PC-9 (cell line): ENCODE data around the gene LDLRAD3. TPM values are rescaled to one million over a fixed set of nuclear protein-coding genes. Genes with fewer than 3 reads are reported as not detected.

Experiments used
- BruUV-seq: library from RNA; stranded (reverse); fragments of 400-500 nt; replicated peaks from 2 replicates; lab custom pipeline; 2021; lab: Mats Ljungman, UMichigan
- CTCF ChIA-PET: fragments of 300-600 bp; sonication (Branson Sonifier 250); formaldehyde crosslinking; loops from one replicate; lab custom pipeline; 2022; ENCODE audit warnings: antibody characterized with exemption; lab: Charles Lee
- POLR2A ChIA-PET: fragments of 300-600 bp; sonication (Branson Sonifier 250); formaldehyde crosslinking; loops from one replicate; lab custom pipeline; 2022; ENCODE audit warnings: antibody characterized with exemption; ENCODE audit not compliant: unreplicated experiment; lab: Charles Lee
- DNase-seq, 2 experiments: peaks; one replicate each; pipeline versions ENCODE4 v3.0.0 to v3.0.0-alpha.2; 2015 to 2022; ENCODE audit warnings: mixed read lengths in 1 of 2
- H2AFZ ChIP-seq: fragments of 200-600 bp; sonication (generic); 2 replicates; pipeline ENCODE4 v1.8.1; 2017; ENCODE audit warnings: antibody characterized with exemption
- H3F3A ChIP-seq: fragments of 200-600 bp; sonication (generic); 2 replicates; pipeline ENCODE4 v1.8.1; 2017; ENCODE audit warnings: antibody characterized with exemption, mild to moderate bottlenecking, low read depth; ENCODE audit not compliant: insufficient read depth
- H3K27ac ChIP-seq: fragments of 200-600 bp; sonication (generic); 2 replicates; pipeline ENCODE4 v1.6.1; 2016; ENCODE audit warnings: mixed run types
- H3K27me3 ChIP-seq: fragments of 200-600 bp; sonication (generic); 2 replicates; pipeline ENCODE4 v1.6.1; 2016; ENCODE audit warnings: low read depth, mixed run types; ENCODE audit not compliant: insufficient read depth
- H3K36me3 ChIP-seq: fragments of 200-600 bp; sonication (generic); 2 replicates; pipeline ENCODE4 v1.6.1; 2016; ENCODE audit warnings: low read depth, mixed run types
- H3K4me1 ChIP-seq: fragments of 200-600 bp; sonication (generic); replicated peaks from 2 replicates; pipeline ENCODE4 v1.6.1; 2016; ENCODE audit warnings: mixed run types; ENCODE audit not compliant: insufficient read depth
- H3K4me2 ChIP-seq: fragments of 200-600 bp; sonication (generic); 2 replicates; pipeline ENCODE4 v1.6.1; 2017; ENCODE audit warnings: mixed run types
- H3K4me3 ChIP-seq: fragments of 200-600 bp; sonication (generic); 2 replicates; pipeline ENCODE4 v1.6.1; 2016; ENCODE audit warnings: mixed run types
- H3K79me2 ChIP-seq: fragments of 200-600 bp; sonication (generic); 2 replicates; pipeline ENCODE4 v1.6.1; 2017; ENCODE audit warnings: low read depth, mixed run types
- H3K9me2 ChIP-seq: fragments of 200-600 bp; sonication (generic); 2 replicates; pipeline ENCODE4 v1.8.1; 2017; ENCODE audit warnings: mild to moderate bottlenecking; ENCODE audit not compliant: insufficient read depth
- H3K9me3 ChIP-seq: fragments of 200-600 bp; sonication (generic); 2 replicates; pipeline ENCODE4 v1.8.1; 2016; ENCODE audit warnings: low read depth; ENCODE audit not compliant: insufficient read depth
- H4K20me1 ChIP-seq: fragments of 200-600 bp; sonication (generic); 2 replicates; pipeline ENCODE4 v1.8.1; 2017; ENCODE audit not compliant: insufficient read depth
- CTCF ChIP-seq: fragments of 200-600 bp; sonication (generic); conservative IDR thresholded peaks from 2 replicates; pipeline ENCODE4 v1.6.1; 2017; ENCODE audit warnings: mixed run types, antibody characterized with exemption, mild to moderate bottlenecking, moderate library complexity
- EZH2 ChIP-seq: fragments of 200-600 bp; sonication (generic); IDR thresholded peaks from 2 replicates; pipeline ENCODE4 v1.8.0; 2017; ENCODE audit warnings: antibody characterized with exemption, low read depth
- intact Hi-C: fragments of 100-400 bp; cut with micrococcal nuclease; formaldehyde crosslinking; loops from one replicate; pipeline ENCODE4 v1.10.0; 2022; ENCODE audit not compliant: unreplicated experiment
- total RNA-seq: library from RNA; stranded (reverse); gene quantifications from 2 replicates; pipeline ENCODE4 v1.2.3, GENCODE V29; 2021

LDLRAD3 gene
- total RNA-seq, 1 experiment from 2014 or later: 15.9 TPM

- no peaks in the 10 kb centered on the region; the same call in 1 of the 2 replicates for H3K9me3 ChIP-seq
- BruUV-seq: no TSS peak
- CTCF ChIA-PET: interaction anchor here (0.6 to 2.7 kb wide), 5 partner anchors 197 to 771 kb away, joined by 3 to 35 read pairs (median 4); no protein-coding TSS in a partner anchor
- no peaks in the 10 kb centered on the region for H3K27me3 ChIP-seq
- no peaks in the 10 kb centered on the region for H3K36me3 ChIP-seq
- intact Hi-C loops: loop anchor here (2.0 to 5.0 kb wide), 2 partner anchors 202 to 436 kb away; no protein-coding TSS in a partner anchor
- no peaks in the 10 kb centered on the region for H3K9me2 ChIP-seq
- peaks cover 5% of the 10 kb centered on the region; the same call in 1 of the 2 replicates for H3F3A ChIP-seq
- DNase-seq: peak; percentile 35 to 44
- H3K4me2 ChIP-seq: no peak overlapping the region
- H3K4me1 ChIP-seq: peaks cover 16% of the 10 kb centered on the region
- POLR2A ChIA-PET: no interaction called here
- H3K27ac ChIP-seq: no peak overlapping the region
- H2AFZ ChIP-seq: no peak overlapping the region
- no peak overlapping the region for H3K4me3 ChIP-seq
- no peaks in the 10 kb centered on the region for H3K79me2 ChIP-seq
- TF ChIP-seq CTCF: peak; percentile 71
- no peak for TF ChIP-seq EZH2
- no peaks in the 10 kb centered on the region for H4K20me1 ChIP-seq
These were observed 315.0 kb downstream of the LDLRAD3 start for GRCh38 chr11:36258730-36259360.

GRCh38 chr11:36261094-36261493, 317.2 kb downstream of the LDLRAD3 start:
- intact Hi-C loops: no loop called here
- CTCF ChIA-PET: interaction anchor here (0.6 to 1.0 kb wide), 3 partner anchors 439 to 1327 kb away, joined by 3 read pairs; no protein-coding TSS in a partner anchor
- Histone ChIP-seq H3K4me1 (peaks cover 7% of the 10 kb centered on the region), H2AFZ (no peak overlapping the region), H3K9me3 (no peaks in the 10 kb centered on the region; the same call in 1 of the 2 replicates), H3K79me2 (no peaks in the 10 kb centered on the region), H3K36me3 (no peaks in the 10 kb centered on the region), H3K4me2 (no peak overlapping the region), H3K27me3 (no peaks in the 10 kb centered on the region), H3K27ac (no peak overlapping the region), H4K20me1 (no peaks in the 10 kb centered on the region), H3F3A (no peaks in the 10 kb centered on the region), H3K4me3 (no peak overlapping the region), H3K9me2 (no peaks in the 10 kb centered on the region)
- DNase-seq: no peak
- POLR2A ChIA-PET: interaction anchor here (0.5 kb wide), 1 partner anchor 334 kb away, joined by 4 read pairs; no protein-coding TSS in a partner anchor
- no peak for TF ChIP-seq CTCF
- no peak for TF ChIP-seq EZH2
- no TSS peak for BruUV-seq

- Histone ChIP-seq H2AFZ (no peak overlapping the region), H4K20me1 (no peaks in the 10 kb centered on the region), H3K27ac (no peak overlapping the region), H3F3A (no peaks in the 10 kb centered on the region), H3K79me2 (no peaks in the 10 kb centered on the region), H3K9me2 (no peaks in the 10 kb centered on the region), H3K27me3 (no peaks in the 10 kb centered on the region), H3K4me3 (no peak overlapping the region), H3K36me3 (no peaks in the 10 kb centered on the region), H3K9me3 (no peaks in the 10 kb centered on the region), H3K4me2 (no peak overlapping the region), H3K4me1 (no peaks in the 10 kb centered on the region)
- DNase-seq: no peak
- CTCF ChIA-PET: interaction anchor here (2.5 kb wide), 1 partner anchor 442 kb away, joined by 21 read pairs; no protein-coding TSS in a partner anchor
- TF ChIP-seq EZH2: no peak
- TF ChIP-seq CTCF: no peak
- intact Hi-C loops: loop anchor here (1.0 kb wide), 1 partner anchor 114 kb away; no protein-coding TSS in a partner anchor
- no TSS peak for BruUV-seq
- POLR2A ChIA-PET: no interaction called here
These were observed 320.4 kb downstream of the LDLRAD3 start for GRCh38 chr11:36264011-36264972.
